ENCODE results near the gene KRT73.

The KRT73 gene

GRCh38 chr12:52616680-52617402 lies 1.5 kb downstream of the KRT73 start:
- no peak for DNase-seq

GRCh38 chr12:52615912-52616311 lies 2.4 kb downstream of the KRT73 start:
- no peak for DNase-seq

- DNase-seq = no peak
Observed at GRCh38 chr12:52615208-52615868, 3.0 kb downstream of the KRT73 start.

GRCh38 chr12:52614381-52615207 lies 3.8 kb downstream of the KRT73 start:
- no peak for DNase-seq

- no peak for DNase-seq
Observed at GRCh38 chr12:52613384-52614030, 4.9 kb downstream of the KRT73 start.

- no peak for DNase-seq
Observed at GRCh38 chr12:52612431-52613383, 5.7 kb downstream of the KRT73 start.

- no peak for DNase-seq
Observed at GRCh38 chr12:52611080-52611468, 7.3 kb downstream of the KRT73 start.

- DNase-seq = no peak
Observed at GRCh38 chr12:52608826-52609630, 9.3 kb downstream of the KRT73 start.

GRCh38 chr12:52608161-52608560 lies 10.2 kb downstream of the KRT73 start:
- no peak for DNase-seq

GRCh38 chr12:52607314-52607713 lies 11.0 kb downstream of the KRT73 start:
- DNase-seq = no peak

- DNase-seq = no peak
Observed at GRCh38 chr12:52606581-52607218, 11.7 kb downstream of the KRT73 start.

- DNase-seq = no peak
Observed at GRCh38 chr12:52606096-52606495, 12.3 kb downstream of the KRT73 start.

GRCh38 chr12:52605542-52605941 lies 12.8 kb downstream of the KRT73 start:
- no peak for DNase-seq

GRCh38 chr12:52604859-52605258 lies 13.5 kb downstream of the KRT73 start:
- no peak for DNase-seq

- DNase-seq = no peak
Observed at GRCh38 chr12:52603314-52603713, 15.0 kb downstream of the KRT73 start.

- DNase-seq = no peak
Observed at GRCh38 chr12:52602552-52602951, 15.8 kb downstream of the KRT73 start.

- no peak for DNase-seq
Observed at GRCh38 chr12:52601671-52602070, 16.7 kb downstream of the KRT73 start.

GRCh38 chr12:52600941-52601481 lies 17.3 kb downstream of the KRT73 start, which contains the start of gene KRT72:
Gene KRT72 (minus strand): TSS chr12:52601463. CDS start chr12:52601452, 11 bp downstream.
- DNase-seq = no peak

- no peak for DNase-seq
Observed at GRCh38 chr12:52600475-52600874, 17.9 kb downstream of the KRT73 start.

GRCh38 chr12:52600071-52600470 lies 18.3 kb downstream of the KRT73 start:
- no peak for DNase-seq
